Measurements from ENCODE around the gene ARHGAP29. TPM values are rescaled to one million over a fixed set of nuclear protein-coding genes. Genes with fewer than 3 reads are reported as not detected.

The ARHGAP29 gene
- total RNA-seq, 1 experiment from 2014 or later: 137 TPM

DNA sequence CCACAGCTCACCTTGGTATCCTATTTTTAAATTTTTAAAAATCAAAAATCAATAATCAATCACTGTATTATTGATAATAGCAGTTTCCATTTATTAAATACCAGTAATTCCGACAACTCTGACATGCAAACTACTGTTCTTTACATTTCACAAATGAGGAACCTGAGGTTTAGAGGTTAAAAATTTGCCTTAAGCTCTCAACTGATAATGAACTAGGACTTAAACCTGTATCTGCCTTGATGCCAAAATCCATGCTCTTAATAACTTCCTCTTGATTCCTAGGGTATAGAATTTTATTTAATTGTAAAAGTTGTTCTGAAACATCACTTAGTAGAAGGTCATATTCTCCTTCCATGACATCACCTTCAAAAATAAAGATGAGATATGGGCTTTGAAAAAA, 5.6 kb downstream of the ARHGAP29 start:
- CTCF ChIA-PET: no interaction called here
- POLR2A ChIA-PET (ENCODE audit: unreplicated experiment): no interaction called here
- Histone ChIP-seq H3K4me2 (peak overlapping the region; percentile 87), H3K27me3 (ENCODE audit: insufficient read depth, low read depth) (no peaks in the 10 kb centered on the region), H3K9me2 (ENCODE audit: insufficient read depth) (no peaks in the 10 kb centered on the region), H3K79me2 (ENCODE audit: low read depth) (peaks cover 100% of the 10 kb centered on the region), H3K4me1 (replicated peaks; ENCODE audit: insufficient read depth) (peaks cover 86% of the 10 kb centered on the region), H3K36me3 (ENCODE audit: low read depth) (peaks cover 86% of the 10 kb centered on the region), H3F3A (ENCODE audit: insufficient read depth, low read depth) (peaks cover 83% of the 10 kb centered on the region), H4K20me1 (ENCODE audit: insufficient read depth) (peaks cover 90% of the 10 kb centered on the region), H3K27ac (peak overlapping the region; percentile 85), H2AFZ (no peak overlapping the region), H3K9me3 (ENCODE audit: insufficient read depth, low read depth) (no peaks in the 10 kb centered on the region), H3K4me3 (peak overlapping the region; percentile 12; the same call in 1 of the 2 replicates)
- TF ChIP-seq EZH2 (IDR thresholded peaks at IDR 0.05; ENCODE audit: low read depth): no peak
- TF ChIP-seq, protein P1, sequence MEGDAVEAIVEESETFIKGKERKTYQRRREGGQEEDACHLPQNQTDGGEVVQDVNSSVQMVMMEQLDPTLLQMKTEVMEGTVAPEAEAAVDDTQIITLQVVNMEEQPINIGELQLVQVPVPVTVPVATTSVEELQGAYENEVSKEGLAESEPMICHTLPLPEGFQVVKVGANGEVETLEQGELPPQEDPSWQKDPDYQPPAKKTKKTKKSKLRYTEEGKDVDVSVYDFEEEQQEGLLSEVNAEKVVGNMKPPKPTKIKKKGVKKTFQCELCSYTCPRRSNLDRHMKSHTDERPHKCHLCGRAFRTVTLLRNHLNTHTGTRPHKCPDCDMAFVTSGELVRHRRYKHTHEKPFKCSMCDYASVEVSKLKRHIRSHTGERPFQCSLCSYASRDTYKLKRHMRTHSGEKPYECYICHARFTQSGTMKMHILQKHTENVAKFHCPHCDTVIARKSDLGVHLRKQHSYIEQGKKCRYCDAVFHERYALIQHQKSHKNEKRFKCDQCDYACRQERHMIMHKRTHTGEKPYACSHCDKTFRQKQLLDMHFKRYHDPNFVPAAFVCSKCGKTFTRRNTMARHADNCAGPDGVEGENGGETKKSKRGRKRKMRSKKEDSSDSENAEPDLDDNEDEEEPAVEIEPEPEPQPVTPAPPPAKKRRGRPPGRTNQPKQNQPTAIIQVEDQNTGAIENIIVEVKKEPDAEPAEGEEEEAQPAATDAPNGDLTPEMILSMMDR (conservative IDR thresholded peaks at IDR 0.05): no peak
- intact Hi-C loops (cut with micrococcal nuclease; ENCODE audit: unreplicated experiment): loop anchor here (10.0 kb wide), 1 partner anchor 573 kb away; no protein-coding TSS in a partner anchor
- no TSS peak for BruUV-seq (replicated peaks)
- DNase-seq: no peak

DNA sequence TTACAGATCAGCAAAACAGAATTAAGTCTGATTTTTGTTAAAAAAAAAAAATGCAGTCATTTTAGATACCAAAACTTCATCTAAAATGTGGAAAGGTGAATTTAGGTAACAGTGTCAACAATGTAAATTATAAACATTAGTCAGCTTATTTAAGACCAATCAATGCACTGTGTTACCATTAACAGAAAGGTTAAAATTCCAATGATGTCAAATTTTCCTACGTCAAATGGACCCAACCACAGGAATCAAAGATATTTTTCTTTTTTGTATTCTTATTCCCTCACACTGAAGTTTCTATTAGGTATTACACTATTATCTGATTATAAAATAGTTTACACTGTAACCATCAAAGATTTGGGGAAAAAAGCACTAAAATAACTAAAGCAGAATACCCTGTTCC, 6.5 kb downstream of the ARHGAP29 start:
- H3F3A ChIP-seq (ENCODE audit: insufficient read depth, low read depth): peaks cover 83% of the 10 kb centered on the region
- BruUV-seq (replicated peaks): no TSS peak
- H3K4me2 ChIP-seq: peak overlapping the region; percentile 87
- no peak overlapping the region for H2AFZ ChIP-seq
- intact Hi-C loops (cut with micrococcal nuclease; ENCODE audit: unreplicated experiment): loop anchor here (10.0 kb wide), 1 partner anchor 574 kb away; no protein-coding TSS in a partner anchor
- ChIA-PET CTCF (no interaction called here), POLR2A (ENCODE audit: unreplicated experiment) (no interaction called here)
- H3K79me2 ChIP-seq (ENCODE audit: low read depth): peaks cover 100% of the 10 kb centered on the region
- no peaks in the 10 kb centered on the region for H3K9me2 ChIP-seq (ENCODE audit: insufficient read depth)
- peak overlapping the region; percentile 85 for H3K27ac ChIP-seq
- H3K9me3 ChIP-seq (ENCODE audit: insufficient read depth, low read depth): no peaks in the 10 kb centered on the region
- H3K4me3 ChIP-seq: peak overlapping the region; percentile 12; the same call in 1 of the 2 replicates
- peaks cover 86% of the 10 kb centered on the region for H3K36me3 ChIP-seq (ENCODE audit: low read depth)
- no peak for DNase-seq
- peaks cover 95% of the 10 kb centered on the region for H3K4me1 ChIP-seq (replicated peaks; ENCODE audit: insufficient read depth)
- no peaks in the 10 kb centered on the region for H3K27me3 ChIP-seq (ENCODE audit: insufficient read depth, low read depth)
- H4K20me1 ChIP-seq (ENCODE audit: insufficient read depth): peaks cover 90% of the 10 kb centered on the region
- no peak for TF ChIP-seq EZH2 (IDR thresholded peaks at IDR 0.05; ENCODE audit: low read depth)
- TF ChIP-seq, protein P1 (conservative IDR thresholded peaks at IDR 0.05): no peak

DNA sequence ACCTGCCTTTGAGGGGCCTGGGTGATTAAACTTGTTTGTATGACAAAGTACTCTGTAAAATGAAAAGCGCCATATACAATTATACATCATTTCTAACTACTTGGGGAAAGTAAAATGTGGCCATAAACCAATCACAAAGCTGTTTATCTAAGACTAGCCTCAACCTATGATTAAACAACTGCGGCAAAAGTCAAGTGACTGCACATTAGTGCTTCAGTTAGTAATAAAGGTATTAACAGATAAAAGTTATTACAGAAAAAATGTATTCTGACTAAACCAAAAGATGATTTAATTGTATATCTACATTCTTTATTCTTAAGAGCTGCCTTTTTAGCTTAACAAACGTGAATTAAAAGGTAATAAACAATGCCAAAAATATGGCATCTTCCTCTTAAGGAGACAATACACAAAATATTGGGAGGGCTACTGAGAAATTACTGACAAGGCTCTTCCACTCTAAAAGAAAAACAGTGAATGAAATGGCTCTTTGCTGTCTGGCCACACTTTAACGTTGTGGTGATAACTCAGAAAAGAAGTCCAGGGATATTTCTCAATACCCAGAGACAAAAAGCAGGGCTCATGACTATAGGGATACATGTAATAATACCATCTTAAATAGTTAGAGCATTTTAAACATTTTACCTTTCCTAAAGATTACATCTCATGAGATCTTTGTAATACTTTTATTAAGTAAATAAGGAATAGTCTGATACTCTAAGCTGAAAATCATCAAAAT, 8.6 kb downstream of the ARHGAP29 start:
- Histone ChIP-seq H2AFZ (no peak overlapping the region), H3K79me2 (ENCODE audit: low read depth) (peaks cover 100% of the 10 kb centered on the region), H4K20me1 (ENCODE audit: insufficient read depth) (peaks cover 86% of the 10 kb centered on the region), H3K9me3 (ENCODE audit: insufficient read depth, low read depth) (no peaks in the 10 kb centered on the region), H3K4me2 (peak overlapping the region; percentile 12; the same call in 1 of the 2 replicates), H3K27me3 (ENCODE audit: insufficient read depth, low read depth) (no peaks in the 10 kb centered on the region), H3K4me1 (replicated peaks; ENCODE audit: insufficient read depth) (peaks cover 82% of the 10 kb centered on the region), H3K36me3 (ENCODE audit: low read depth) (peaks cover 83% of the 10 kb centered on the region), H3K9me2 (ENCODE audit: insufficient read depth) (no peaks in the 10 kb centered on the region), H3F3A (ENCODE audit: insufficient read depth, low read depth) (peaks cover 84% of the 10 kb centered on the region), H3K4me3 (no peak overlapping the region), H3K27ac (peak overlapping the region; percentile 85)
- no peak for TF ChIP-seq EZH2 (IDR thresholded peaks at IDR 0.05; ENCODE audit: low read depth)
- TF ChIP-seq, protein P1 (conservative IDR thresholded peaks at IDR 0.05): no peak
- intact Hi-C loops (cut with micrococcal nuclease; ENCODE audit: unreplicated experiment): no loop called here
- POLR2A ChIA-PET (ENCODE audit: unreplicated experiment): interaction anchor here (0.6 kb wide), 1 partner anchor 36 kb away, joined by 3 read pairs; no protein-coding TSS in a partner anchor
- no TSS peak for BruUV-seq (replicated peaks)
- DNase-seq: no peak
- CTCF ChIA-PET: interaction anchor here (0.6 kb wide), 2 partner anchors 9 to 57 kb away, joined by 3 to 4 read pairs; no protein-coding TSS in a partner anchor
